HCT116 (cell line): ENCODE results near the gene MED15. TPM values are rescaled to one million over a fixed set of nuclear protein-coding genes. Genes with fewer than 3 reads are reported as not detected.

ENCODE experiments used
- ATAC-seq: fragments of 200-7000 bp; cut with Tn5 transposase; 2 replicates; pipeline ENCODE4 v1.9.1; 2020; ENCODE audit warnings: mild to moderate bottlenecking, moderate library complexity
- BruUV-seq: library from RNA; stranded (reverse); fragments of 400-500 nt; replicated peaks from 2 replicates; lab custom pipeline; 2021; lab: Mats Ljungman, UMichigan
- CTCF ChIA-PET: fragments of 300-600 bp; sonication (Branson Sonifier 250); formaldehyde crosslinking; loops from one replicate; lab custom pipeline; 2021; ENCODE audit warnings: antibody characterized with exemption; lab: Charles Lee
- POLR2A ChIA-PET: fragments of 300-600, 350-600 bp; sonication (Branson Sonifier 250); formaldehyde crosslinking; loops from one replicate; lab custom pipeline; 2021; ENCODE audit warnings: antibody characterized with exemption; lab: Charles Lee
- RAD21 ChIA-PET, 2 experiments: fragments of 300-600 bp; sonication (Branson Sonifier 250); formaldehyde crosslinking; loops; one replicate each; lab custom pipeline; 2023; ENCODE audit warnings: low total read pairs in 2 of 2; ENCODE audit not compliant: uncharacterized antibody in 2 of 2, unreplicated experiment in 2 of 2, low non-redundant PET in 1 of 2; lab: Charles Lee
- DNase-seq: peaks from one replicate; pipeline ENCODE4 v3.0.0-alpha.2; 2010; ENCODE audit warnings: low read depth, low spot score
- H2AFZ ChIP-seq: fragments of 200-600 bp; shearing (Covaris generic), sonication (generic); 2 replicates; pipeline ENCODE4 v1.6.1; 2017; ENCODE audit warnings: low read depth, mixed run types, mixed read lengths, antibody characterized with exemption, low read length; ENCODE audit not compliant: poor library complexity, severe bottlenecking
- H3K27ac ChIP-seq: 2 replicates; pipeline ENCODE4 v1.5.1; 2012; ENCODE audit warnings: low read depth, low read length
- H3K27me3 ChIP-seq: fragments of 200-600 bp; sonication (generic); 2 replicates; pipeline ENCODE4 v1.6.1; 2016; ENCODE audit warnings: mixed run types, low read length, mixed read lengths; ENCODE audit not compliant: insufficient read depth
- H3K36me3 ChIP-seq, 2 experiments: fragments of 200-500 bp in 1 of 2; fragments of 200-600 bp in 1 of 2; sonication (Bioruptor generic) in 1 of 2; sonication (generic) in 1 of 2; 2 replicates each; pipeline versions ENCODE4 v1.5.1 to v1.6.1; 2014 to 2016; ENCODE audit warnings: low read length in 2 of 2, inconsistent platforms in 1 of 2, mixed read lengths in 1 of 2, mixed run types in 1 of 2; ENCODE audit not compliant: insufficient read depth in 2 of 2, control insufficient read depth in 1 of 2
- H3K4me1 ChIP-seq, 2 experiments: fragments of 200-600 bp in 1 of 2; sonication (generic) in 1 of 2; 2 replicates each; pipeline versions ENCODE4 v1.5.1 to v1.6.1; 2012 to 2017; ENCODE audit warnings: low read length in 2 of 2, inconsistent platforms in 1 of 2, mild to moderate bottlenecking in 1 of 2, mixed read lengths in 1 of 2, mixed run types in 1 of 2, moderate library complexity in 1 of 2; ENCODE audit not compliant: insufficient read depth in 2 of 2, control insufficient read depth in 1 of 2
- H3K4me2 ChIP-seq: fragments of 200-600 bp; sonication (generic); 2 replicates; pipeline ENCODE4 v1.6.1; 2017; ENCODE audit warnings: mixed run types, low read length, mixed read lengths
- H3K4me3 ChIP-seq, 2 experiments: fragments of 200-600 bp in 1 of 2; sonication (generic) in 1 of 2; replicated peaks in 1 of 2; 2 replicates each; pipeline ENCODE4 v1.5.1; 2011 to 2016; ENCODE audit warnings: low read length in 2 of 2, control low read depth in 1 of 2, low read depth in 1 of 2, mild to moderate bottlenecking in 1 of 2, mixed read lengths in 1 of 2, mixed run types in 1 of 2
- H3K79me2 ChIP-seq: fragments of 200-600 bp; sonication (generic); 2 replicates; pipeline ENCODE4 v1.6.1; 2017; ENCODE audit warnings: mild to moderate bottlenecking, mixed run types, low read length, moderate library complexity, mixed read lengths; ENCODE audit not compliant: insufficient read depth
- H3K9ac ChIP-seq: fragments of 200-600 bp; sonication (generic); 2 replicates; pipeline ENCODE4 v1.6.1; 2016; ENCODE audit warnings: low read length, mixed read lengths
- H3K9me2 ChIP-seq: fragments of 200-600 bp; sonication (generic), shearing (Covaris generic); 2 replicates; pipeline ENCODE4 v1.6.1; 2017; ENCODE audit warnings: mixed run types, mild to moderate bottlenecking, moderate library complexity; ENCODE audit not compliant: insufficient read depth
- H3K9me3 ChIP-seq, 2 experiments: fragments of 200-500 bp in 1 of 2; fragments of 200-600 bp in 1 of 2; sonication (Bioruptor generic) in 1 of 2; sonication (generic) in 1 of 2; 2 replicates each; pipeline ENCODE4 v1.6.1; 2014 to 2017; ENCODE audit warnings: low read length in 2 of 2, mixed read lengths in 2 of 2, inconsistent platforms in 1 of 2, low read depth in 1 of 2, mild to moderate bottlenecking in 1 of 2, mixed run types in 1 of 2, moderate library complexity in 1 of 2; ENCODE audit not compliant: control insufficient read depth in 1 of 2, insufficient read depth in 1 of 2
- H4K20me1 ChIP-seq: fragments of 200-600 bp; sonication (generic), shearing (Covaris generic); 2 replicates; pipeline ENCODE4 v1.6.1; 2017; ENCODE audit warnings: mixed run types, mild to moderate bottlenecking, moderate library complexity; ENCODE audit not compliant: insufficient read depth
- ATF3 ChIP-seq: IDR thresholded peaks from 2 replicates; pipeline ENCODE4 v1.6.1; 2012
- CEBPB ChIP-seq: IDR thresholded peaks from 2 replicates; pipeline ENCODE4 v1.6.1; 2012; ENCODE audit warnings: low read depth
- EZH2phosphoT487 ChIP-seq: fragments of 200-600 bp; IDR thresholded peaks from 2 replicates; pipeline ENCODE4 v1.6.1; 2018; ENCODE audit warnings: antibody characterized with exemption, borderline replicate concordance
- FOSL1 ChIP-seq: IDR thresholded peaks from 2 replicates; pipeline ENCODE4 v1.6.1; 2012; ENCODE audit warnings: low read depth
- MAX ChIP-seq: IDR thresholded peaks from 2 replicates; pipeline ENCODE4 v1.6.1; 2012
- POLR2A ChIP-seq: IDR thresholded peaks from 2 replicates; pipeline ENCODE4 v1.7.0; 2011; ENCODE audit warnings: borderline replicate concordance; ENCODE audit not compliant: insufficient read depth, insufficient read length; ENCODE audit errors: extremely low read depth
- POLR2AphosphoS5 ChIP-seq: IDR thresholded peaks from 2 replicates; pipeline ENCODE4 v1.6.1; 2011; ENCODE audit warnings: mild to moderate bottlenecking, low read depth, low read length, moderate library complexity
- RAD21 ChIP-seq: IDR thresholded peaks from 2 replicates; pipeline ENCODE4 v1.6.1; 2012; ENCODE audit warnings: low read depth, mild to moderate bottlenecking
- REST ChIP-seq: IDR thresholded peaks from 2 replicates; pipeline ENCODE4 v1.6.1; 2012; ENCODE audit warnings: low read depth
- SIN3A ChIP-seq: IDR thresholded peaks from 2 replicates; pipeline ENCODE4 v1.6.1; 2012; ENCODE audit warnings: low read depth
- SRF ChIP-seq: IDR thresholded peaks from 2 replicates; pipeline ENCODE4 v1.6.1; 2012; ENCODE audit warnings: low read depth
- YY1 ChIP-seq: IDR thresholded peaks from 2 replicates; pipeline ENCODE4 v1.6.1; 2011; ENCODE audit warnings: low read length, low read depth, moderate library complexity, mild to moderate bottlenecking; ENCODE audit not compliant: insufficient replicate concordance; ENCODE audit errors: extremely low read depth
- ZBTB33 ChIP-seq: IDR thresholded peaks from 2 replicates; pipeline ENCODE4 v1.6.1; 2011; ENCODE audit warnings: mild to moderate bottlenecking, low read length, moderate library complexity; ENCODE audit not compliant: insufficient replicate concordance; ENCODE audit errors: extremely low read depth
- ZNF274 ChIP-seq: fragments of 200-500 bp; sonication (Bioruptor generic); IDR thresholded peaks from 2 replicates; pipeline ENCODE4 v1.6.1; 2014; ENCODE audit warnings: mild to moderate bottlenecking, low read depth, low read length, inconsistent platforms
- intact Hi-C: fragments of 100-400 bp; cut with micrococcal nuclease; formaldehyde crosslinking; loops from 2 replicates; pipeline ENCODE4 v1.10.0; 2022
- total RNA-seq: library from RNA; stranded (reverse); gene quantifications from one replicate; pipeline ENCODE4 v1.2.1, GENCODE V29; 2021; ENCODE audit not compliant: unreplicated experiment

MED15 gene
- total RNA-seq, 1 experiment from 2014 or later = 81.3 TPM

- TF ChIP-seq SRF = no peak
- no peak for TF ChIP-seq FOSL1
- H3K79me2 ChIP-seq = no peaks in the 10 kb centered on the region
- H3K4me3 ChIP-seq = no peak overlapping the region
- no peaks in the 10 kb centered on the region for H3K9me2 ChIP-seq
- BruUV-seq = no TSS peak
- H3K9me3 ChIP-seq = no peaks in the 10 kb centered on the region
- H2AFZ ChIP-seq = no peak overlapping the region
- ChIA-PET RAD21 (no interaction called here), POLR2A (no interaction called here), CTCF (interaction anchor here (0.6 to 2.3 kb wide), 2 partner anchors 16 to 55 kb away, joined by 3 to 5 read pairs; no protein-coding TSS in a partner anchor)
- ATAC-seq (peak; percentile 22; the same call in 1 of the 2 replicates), DNase-seq (no peak)
- H3K36me3 ChIP-seq = no peaks in the 10 kb centered on the region; a peak in 1 of 4 replicates
- no peaks in the 10 kb centered on the region for H3K4me1 ChIP-seq
- no peak overlapping the region for H3K27ac ChIP-seq
- no peaks in the 10 kb centered on the region for H4K20me1 ChIP-seq
- intact Hi-C loops = no loop called here
- no peak overlapping the region for H3K9ac ChIP-seq
- no peaks in the 10 kb centered on the region for H3K27me3 ChIP-seq
- no peak overlapping the region for H3K4me2 ChIP-seq
Measured at GRCh38 chr22:20472629-20473442, 34.6 kb upstream of the MED15 start.

- ATAC-seq (no peak), DNase-seq (no peak)
- no peaks in the 10 kb centered on the region for H3K27me3 ChIP-seq
- H3K9me3 ChIP-seq = no peaks in the 10 kb centered on the region
- no peak overlapping the region for H3K9ac ChIP-seq
- H3K4me3 ChIP-seq = no peak overlapping the region
- POLR2A ChIA-PET = no interaction called here
- intact Hi-C loops = no loop called here
- H3K4me1 ChIP-seq = no peaks in the 10 kb centered on the region
- RAD21 ChIA-PET = no interaction called here
- no peaks in the 10 kb centered on the region; a peak in 1 of 4 replicates for H3K36me3 ChIP-seq
- no peaks in the 10 kb centered on the region for H3K79me2 ChIP-seq
- H3K4me2 ChIP-seq = no peak overlapping the region
- BruUV-seq = no TSS peak
- H2AFZ ChIP-seq = no peak overlapping the region
- H3K9me2 ChIP-seq = no peaks in the 10 kb centered on the region
- no peak overlapping the region for H3K27ac ChIP-seq
- no peaks in the 10 kb centered on the region for H4K20me1 ChIP-seq
- CTCF ChIA-PET = no interaction called here
- TF ChIP-seq POLR2A (no peak), SIN3A (no peak), ATF3 (no peak), ZBTB33 (no peak), EZH2phosphoT487 (no peak), REST (no peak), YY1 (no peak), RAD21 (no peak), POLR2AphosphoS5 (no peak), MAX (no peak), ZNF274 (no peak), CEBPB (no peak), SRF (no peak)
Measured at GRCh38 chr22:20475115-20475436, 32.3 kb upstream of the MED15 start.
